Activated CD4-positive, alpha-beta T cell treated with anti-CD3 and anti-CD28 coated beads, Interleukin-2, amount 50 U/mL, for 16 hours (primary cell): ENCODE measurements around the gene YAF2.

Source experiments
- DNase-seq: peaks from one replicate; pipeline ENCODE4 v3.0.0-alpha.2; 2020

The YAF2 gene

GRCh38 chr12:42238240-42239140 is at the start of gene YAF2:
YAF2 (minus strand) TSS chr12:42238248; CDS start chr12:42238180, 68 bp downstream.
- peak; percentile 90 for DNase-seq

- no peak for DNase-seq
These were observed 48.7 kb upstream of the YAF2 start for GRCh38 chr12:42286741-42287140.

- DNase-seq, result no peak
These were observed 47.4 kb upstream of the YAF2 start for GRCh38 chr12:42285431-42285830.

- no peak for DNase-seq
These were observed 46.8 kb upstream of the YAF2 start for GRCh38 chr12:42284876-42285275.

GRCh38 chr12:42284157-42284556 is 46.1 kb upstream of the YAF2 start:
- DNase-seq, result no peak

GRCh38 chr12:42283739-42284138 is 45.7 kb upstream of the YAF2 start:
- DNase-seq, result no peak

GRCh38 chr12:42282294-42282693 is 44.2 kb upstream of the YAF2 start:
- DNase-seq, result no peak

GRCh38 chr12:42281844-42282243 is 43.8 kb upstream of the YAF2 start:
- no peak for DNase-seq

GRCh38 chr12:42281278-42281677 is 43.2 kb upstream of the YAF2 start:
- no peak for DNase-seq

- no peak for DNase-seq
These were observed 40.1 kb upstream of the YAF2 start for GRCh38 chr12:42278128-42278510.

GRCh38 chr12:42277396-42278127 is 39.5 kb upstream of the YAF2 start:
- DNase-seq, result no peak

- no peak for DNase-seq
These were observed 37.5 kb upstream of the YAF2 start for GRCh38 chr12:42275499-42275898.

GRCh38 chr12:42273706-42274105 is 35.7 kb upstream of the YAF2 start:
- DNase-seq, result no peak

GRCh38 chr12:42270596-42270995 is 32.5 kb upstream of the YAF2 start:
- DNase-seq, result no peak

- no peak for DNase-seq
These were observed 29.6 kb upstream of the YAF2 start for GRCh38 chr12:42267413-42268190.

- DNase-seq, result no peak
These were observed 28.7 kb upstream of the YAF2 start for GRCh38 chr12:42266579-42267230.

- DNase-seq, result no peak
These were observed 24.2 kb upstream of the YAF2 start for GRCh38 chr12:42262271-42262670.

- DNase-seq, result peak; percentile 46
These were observed 23.7 kb upstream of the YAF2 start for GRCh38 chr12:42261708-42262107.

- DNase-seq, result no peak
These were observed 22.5 kb upstream of the YAF2 start for GRCh38 chr12:42260518-42260917.

GRCh38 chr12:42259699-42260098 is 21.7 kb upstream of the YAF2 start:
- DNase-seq, result no peak

- DNase-seq, result no peak
These were observed 17.8 kb upstream of the YAF2 start for GRCh38 chr12:42255866-42256261.

- no peak for DNase-seq
These were observed 17.3 kb upstream of the YAF2 start for GRCh38 chr12:42255221-42255865.
